Measurements from ENCODE around the gene TPRN. TPM values are rescaled to one million over a fixed set of nuclear protein-coding genes. Genes with fewer than 3 reads are reported as not detected.

The TPRN gene
- total and polyA plus RNA-seq, 9 of the 15 experiments (the other 6 are each of a cell fraction or from before 2014, with no cell fraction given), result 0.31 to 31.9 (median 4.4) TPM

- peak; percentile 78 to 92 for TF ChIP-seq MNT (conservative IDR thresholded peaks at IDR 0.05)
- TF ChIP-seq POLR2B (IDR thresholded peaks at IDR 0.05; ENCODE audit: low read depth, partially characterized antibody), result peak; percentile 57
- TF ChIP-seq PCBP1 (IDR thresholded peaks at IDR 0.05; ENCODE audit: low read depth, low read length, poor library complexity, severe bottlenecking), result peak; percentile 79
- TF ChIP-seq ETV5 (CRISPR knock-in tag; IDR thresholded peaks at IDR 0.05; ENCODE audit: low read depth), result peak; percentile 75; the same call in 1 of the 2 replicates
- TF ChIP-seq ETV1 (tag; conservative IDR thresholded peaks at IDR 0.05; ENCODE audit: low read depth), result peak; percentile 71
- peak; percentile 22; the same call in 1 of the 2 replicates for TF ChIP-seq MXI1 (IDR thresholded peaks at IDR 0.05; ENCODE audit: low read depth, low read length)
- peak; percentile 28 to 73; a peak in 2 of 4 replicates for TF ChIP-seq NONO (IDR thresholded peaks at IDR 0.05; ENCODE audit: low read depth in 2 of 2, low read length in 1 of 2)
- peak; percentile 38; the same call in 1 of the 2 replicates for TF ChIP-seq JUN (IDR thresholded peaks at IDR 0.05; ENCODE audit: borderline replicate concordance, low read depth, low read length)
- TF ChIP-seq JUN (CRISPR knock-in tag; IDR thresholded peaks at IDR 0.05; ENCODE audit: borderline replicate concordance), result no peak
- TF ChIP-seq SOX6 (IDR thresholded peaks at IDR 0.05), result peak; percentile 52; the same call in 1 of the 2 replicates
- peak; percentile 85 for TF ChIP-seq DIDO1 (tag; IDR thresholded peaks at IDR 0.05; ENCODE audit: low read depth)
- TF ChIP-seq MYNN (IDR thresholded peaks at IDR 0.05), result 0 out of 2 replicates have a peak, but pooled peaks have one; percentile 29
- no peak for TF ChIP-seq MYNN (CRISPR knock-in tag; IDR thresholded peaks at IDR 0.05)
- TF ChIP-seq ZNF586 (CRISPR knock-in tag; conservative IDR thresholded peaks at IDR 0.05), result no peak
- TF ChIP-seq MTA1 (IDR thresholded peaks at IDR 0.05; ENCODE audit: borderline replicate concordance), result peak; percentile 98
- peak; percentile 86 for TF ChIP-seq E2F3 (CRISPR knock-in tag; IDR thresholded peaks at IDR 0.05)
- TF ChIP-seq PML (IDR thresholded peaks at IDR 0.05; ENCODE audit: low read length), result peak; percentile 44; the same call in 1 of the 2 replicates
- TF ChIP-seq JUND (IDR thresholded peaks at IDR 0.05; ENCODE audit: borderline replicate concordance, low read depth, low read length), result 0 out of 2 replicates have a peak, but pooled peaks have one; percentile 44
- TF ChIP-seq JUND (tag; IDR thresholded peaks at IDR 0.05; ENCODE audit: borderline replicate concordance, low read depth, low read length), result no peak
- TF ChIP-seq, protein P1, sequence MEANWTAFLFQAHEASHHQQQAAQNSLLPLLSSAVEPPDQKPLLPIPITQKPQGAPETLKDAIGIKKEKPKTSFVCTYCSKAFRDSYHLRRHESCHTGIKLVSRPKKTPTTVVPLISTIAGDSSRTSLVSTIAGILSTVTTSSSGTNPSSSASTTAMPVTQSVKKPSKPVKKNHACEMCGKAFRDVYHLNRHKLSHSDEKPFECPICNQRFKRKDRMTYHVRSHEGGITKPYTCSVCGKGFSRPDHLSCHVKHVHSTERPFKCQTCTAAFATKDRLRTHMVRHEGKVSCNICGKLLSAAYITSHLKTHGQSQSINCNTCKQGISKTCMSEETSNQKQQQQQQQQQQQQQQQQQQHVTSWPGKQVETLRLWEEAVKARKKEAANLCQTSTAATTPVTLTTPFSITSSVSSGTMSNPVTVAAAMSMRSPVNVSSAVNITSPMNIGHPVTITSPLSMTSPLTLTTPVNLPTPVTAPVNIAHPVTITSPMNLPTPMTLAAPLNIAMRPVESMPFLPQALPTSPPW (CRISPR knock-in tag; IDR thresholded peaks at IDR 0.05), result peak; percentile 54; the same call in 1 of the 2 replicates
- peak in 1 of 2 experiments; percentile 26; a peak in 1 of 4 replicates for TF ChIP-seq TRIM24 (IDR thresholded peaks at IDR 0.05)
- TF ChIP-seq HMGN3 (IDR thresholded peaks at IDR 0.05; ENCODE audit: borderline replicate concordance, extremely low read depth, insufficient read length, low read depth, low read length), result peak; percentile 38
- peak; percentile 75 for TF ChIP-seq MBD2 (IDR thresholded peaks at IDR 0.05; ENCODE audit: borderline replicate concordance, low read depth)
- TF ChIP-seq CREB1 (IDR thresholded peaks at IDR 0.05), result peak; percentile 95
- TF ChIP-seq CREB1 (CRISPR knock-in tag; IDR thresholded peaks at IDR 0.05), result peak; percentile 98
- peak; percentile 74 for TF ChIP-seq GATAD2B (IDR thresholded peaks at IDR 0.05; ENCODE audit: borderline replicate concordance)
- TF ChIP-seq KDM1A (IDR thresholded peaks at IDR 0.05), result no peak
These were observed 4.9 kb upstream of the TPRN start, which contains the start of the genes NDOR1 and TMEM203 (continued) for GRCh38 chr9:137205126-137206069.
